ENCODE data around the gene TLCD1.

DNA sequence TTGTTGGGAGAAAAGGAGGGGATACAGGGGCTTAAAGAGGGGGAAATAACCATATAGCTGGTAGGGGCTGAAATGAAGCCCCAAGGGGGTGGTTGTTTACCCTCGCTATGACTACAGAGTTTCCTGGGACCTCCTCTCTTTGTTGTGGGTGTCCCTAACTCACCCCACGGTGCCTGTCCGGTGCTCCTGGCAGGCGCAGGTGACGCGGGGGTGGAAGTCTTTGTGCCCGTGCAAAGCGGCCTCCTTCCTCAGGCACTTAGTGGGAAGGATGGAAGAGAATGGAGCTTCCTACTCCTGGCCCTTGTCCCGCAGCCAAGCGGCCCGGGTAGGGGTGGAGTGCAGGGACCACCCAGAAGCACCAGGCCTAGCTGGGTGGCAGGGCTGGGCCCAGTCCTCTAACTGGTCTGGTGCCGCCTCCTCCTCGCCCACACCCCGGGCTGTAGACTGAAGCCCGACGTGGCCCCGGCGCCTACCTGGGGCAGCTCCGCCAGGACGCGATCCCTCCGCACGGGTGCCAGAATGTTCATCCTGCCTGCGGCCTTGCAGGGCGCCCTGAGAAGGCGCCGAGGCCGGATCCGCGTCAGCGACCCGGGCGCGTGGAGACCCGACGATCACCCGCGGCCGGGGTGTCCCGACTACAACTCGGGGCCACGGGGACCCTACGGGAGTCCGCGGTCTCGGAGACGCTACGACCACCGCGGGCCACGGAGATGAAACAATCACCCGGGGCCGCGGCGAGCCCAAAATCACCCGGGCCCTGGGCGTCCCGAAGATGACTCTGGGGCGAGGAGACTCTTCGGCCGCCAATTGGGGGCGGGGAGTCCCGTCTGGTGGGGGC is 9.1 kb downstream of the TLCD1 start:
- TF ChIP-seq POLR2A (IDR thresholded peaks at IDR 0.05; ENCODE audit: low read length) (no peak), GATA1 (IDR thresholded peaks at IDR 0.05; ENCODE audit: low read depth, low read length) (no peak)
